WTC11 (cell line): ENCODE measurements around the gene GPHA2. TPM values are rescaled to one million over a fixed set of nuclear protein-coding genes. Genes with fewer than 3 reads are reported as not detected.

ENCODE experiments used
- ATAC-seq: fragments of 200-7000 bp; cut with Tn5 transposase; 2 replicates; pipeline ENCODE4 v1.10.0; 2021; ENCODE audit warnings: mild to moderate bottlenecking, moderate library complexity
- CTCF ChIA-PET: fragments of 300-600 bp; sonication (Branson Sonifier 250); formaldehyde crosslinking; loops from one replicate; lab custom pipeline; 2021; ENCODE audit warnings: antibody characterized with exemption; lab: Charles Lee
- POLR2A ChIA-PET: fragments of 350-600 bp; sonication (Branson Sonifier 250); formaldehyde crosslinking; loops from one replicate; lab custom pipeline; 2021; ENCODE audit warnings: antibody characterized with exemption; lab: Charles Lee
- DNase-seq: peaks from one replicate; pipeline ENCODE4 v3.0.0; 2021; ENCODE audit warnings: low spot score
- H3K27ac Mint-ChIP-seq: 2 replicates; pipeline ENCODE4 v1.8.0; 2021; ENCODE audit warnings: mixed read lengths
- H3K27me3 Mint-ChIP-seq: 2 replicates; pipeline ENCODE4 v1.8.0; 2021; ENCODE audit warnings: low read depth, mild to moderate bottlenecking, moderate library complexity, mixed read lengths
- H3K36me3 Mint-ChIP-seq: 2 replicates; pipeline ENCODE4 v1.8.0; 2021; ENCODE audit warnings: mixed read lengths
- H3K4me1 Mint-ChIP-seq: 2 replicates; pipeline ENCODE4 v1.8.0; 2022; ENCODE audit warnings: mixed read lengths
- H3K4me3 Mint-ChIP-seq: 2 replicates; pipeline ENCODE4 v1.8.0; 2021; ENCODE audit warnings: mild to moderate bottlenecking, moderate library complexity, mixed read lengths
- H3K9me3 Mint-ChIP-seq: 2 replicates; pipeline ENCODE4 v1.8.0; 2021; ENCODE audit warnings: mixed read lengths
- ATF1 ChIP-seq: sonication (generic); formaldehyde crosslinking; IDR thresholded peaks from 2 replicates; pipeline ENCODE4 v1.8.1; 2023; ENCODE audit warnings: mild to moderate bottlenecking, moderate library complexity, missing genetic modification reagents
- ATF6 ChIP-seq: sonication (generic); formaldehyde crosslinking; IDR thresholded peaks from 2 replicates; pipeline ENCODE4 v1.8.1; 2023; ENCODE audit warnings: mild to moderate bottlenecking, missing genetic modification reagents
- CREM ChIP-seq: sonication (generic); formaldehyde crosslinking; IDR thresholded peaks from 2 replicates; pipeline ENCODE4 v1.8.1; 2022; ENCODE audit warnings: mild to moderate bottlenecking, missing genetic modification reagents, moderate library complexity
- FOXP1 ChIP-seq: sonication (generic); formaldehyde crosslinking; IDR thresholded peaks from 2 replicates; pipeline ENCODE4 v1.8.0; 2022; ENCODE audit warnings: missing genetic modification reagents, mild to moderate bottlenecking, moderate library complexity, borderline replicate concordance
- GABPB1 ChIP-seq: sonication (generic); formaldehyde crosslinking; IDR thresholded peaks from 2 replicates; pipeline ENCODE4 v1.8.1; 2023; ENCODE audit warnings: mild to moderate bottlenecking, missing genetic modification reagents
- MXD4 ChIP-seq: fragments of 250-450 bp; sonication (Bioruptor Pico); IDR thresholded peaks from 2 replicates; pipeline ENCODE4 v1.8.0; 2021; ENCODE audit warnings: mild to moderate bottlenecking, moderate library complexity, borderline replicate concordance
- NFE2L1 ChIP-seq: sonication (generic); formaldehyde crosslinking; IDR thresholded peaks from 2 replicates; pipeline ENCODE4 v1.8.1; 2023; ENCODE audit warnings: missing genetic modification reagents
- NR1H2 ChIP-seq: sonication (generic); formaldehyde crosslinking; IDR thresholded peaks from 2 replicates; pipeline ENCODE4 v1.9.0; 2021; ENCODE audit warnings: mild to moderate bottlenecking, moderate library complexity, missing genetic modification reagents
- SOX15 ChIP-seq: fragments of 250-450 bp; sonication (Bioruptor Pico); IDR thresholded peaks from 2 replicates; pipeline ENCODE4 v1.9.0; 2021; ENCODE audit warnings: mild to moderate bottlenecking
- TCF7 ChIP-seq: sonication (generic); formaldehyde crosslinking; IDR thresholded peaks from 2 replicates; pipeline ENCODE4 v1.8.0; 2022; ENCODE audit warnings: mild to moderate bottlenecking, low read depth, missing genetic modification reagents, moderate library complexity
- TEAD4 ChIP-seq: sonication (generic); formaldehyde crosslinking; IDR thresholded peaks from 2 replicates; pipeline ENCODE4 v1.8.0; 2022; ENCODE audit warnings: mild to moderate bottlenecking, missing genetic modification reagents
- ZBTB21 ChIP-seq: sonication (generic); formaldehyde crosslinking; IDR thresholded peaks from 2 replicates; pipeline ENCODE4 v1.8.1; 2023; ENCODE audit warnings: mild to moderate bottlenecking, missing genetic modification reagents, borderline replicate concordance
- ZNF232 ChIP-seq: sonication (generic); formaldehyde crosslinking; IDR thresholded peaks from 2 replicates; pipeline ENCODE4 v1.8.0; 2022; ENCODE audit warnings: mild to moderate bottlenecking, missing genetic modification reagents
- ZNF416 ChIP-seq: fragments of 250-450 bp; sonication (Bioruptor Pico); IDR thresholded peaks from 2 replicates; pipeline ENCODE4 v1.9.0; 2021; ENCODE audit warnings: mild to moderate bottlenecking, inconsistent platforms
- ZSCAN18 ChIP-seq: fragments of 250-450 bp; sonication (Bioruptor Pico); IDR thresholded peaks from 2 replicates; pipeline ENCODE4 v2.1.2; 2022; ENCODE audit warnings: mild to moderate bottlenecking, moderate library complexity
- total RNA-seq: library from RNA; stranded (reverse); gene quantifications from 3 replicates; pipeline ENCODE4 v1.2.3, GENCODE V29; 2021
- TF ChIP-seq, protein P1 (sequence below): fragments of 250-450 bp; sonication (Bioruptor Pico); IDR thresholded peaks from 2 replicates; pipeline ENCODE4 v1.9.0; 2021; ENCODE audit warnings: mild to moderate bottlenecking
- TF ChIP-seq, protein P2 (sequence below): fragments of 200-600 bp; IDR thresholded peaks from 2 replicates; pipeline ENCODE4 v1.8.0; 2022; ENCODE audit warnings: antibody characterized with exemption
- TF ChIP-seq, protein P3 (sequence below): sonication (generic); formaldehyde crosslinking; IDR thresholded peaks from 2 replicates; pipeline ENCODE4 v1.8.0; 2022; ENCODE audit warnings: mild to moderate bottlenecking, missing genetic modification reagents

Gene GPHA2
- total RNA-seq, 1 experiment from 2014 or later = 1.6 TPM

GRCh38 chr11:64911142-64911541, 24.6 kb downstream of the GPHA2 start:
- no peak overlapping the region for H3K27ac Mint-ChIP-seq
- DNase-seq = no peak
- H3K9me3 Mint-ChIP-seq = no peaks in the 10 kb centered on the region
- ChIA-PET POLR2A (no interaction called here), CTCF (interaction anchor here (1.4 to 1.6 kb wide), 2 partner anchors 62 to 206 kb away, joined by 4 read pairs; partner anchors contain the start of gene ZNHIT2)
- ATAC-seq = no peak
- peaks cover 10% of the 10 kb centered on the region; the same call in 1 of the 2 replicates for H3K36me3 Mint-ChIP-seq
- peaks cover 4% of the 10 kb centered on the region for H3K4me1 Mint-ChIP-seq
- no peaks in the 10 kb centered on the region for H3K27me3 Mint-ChIP-seq
- no peak overlapping the region for H3K4me3 Mint-ChIP-seq
- TF ChIP-seq MXD4 (CRISPR knock-in tag) = no peak
- no peak for TF ChIP-seq CREM (CRISPR knock-in tag)
- TF ChIP-seq, protein P1, sequence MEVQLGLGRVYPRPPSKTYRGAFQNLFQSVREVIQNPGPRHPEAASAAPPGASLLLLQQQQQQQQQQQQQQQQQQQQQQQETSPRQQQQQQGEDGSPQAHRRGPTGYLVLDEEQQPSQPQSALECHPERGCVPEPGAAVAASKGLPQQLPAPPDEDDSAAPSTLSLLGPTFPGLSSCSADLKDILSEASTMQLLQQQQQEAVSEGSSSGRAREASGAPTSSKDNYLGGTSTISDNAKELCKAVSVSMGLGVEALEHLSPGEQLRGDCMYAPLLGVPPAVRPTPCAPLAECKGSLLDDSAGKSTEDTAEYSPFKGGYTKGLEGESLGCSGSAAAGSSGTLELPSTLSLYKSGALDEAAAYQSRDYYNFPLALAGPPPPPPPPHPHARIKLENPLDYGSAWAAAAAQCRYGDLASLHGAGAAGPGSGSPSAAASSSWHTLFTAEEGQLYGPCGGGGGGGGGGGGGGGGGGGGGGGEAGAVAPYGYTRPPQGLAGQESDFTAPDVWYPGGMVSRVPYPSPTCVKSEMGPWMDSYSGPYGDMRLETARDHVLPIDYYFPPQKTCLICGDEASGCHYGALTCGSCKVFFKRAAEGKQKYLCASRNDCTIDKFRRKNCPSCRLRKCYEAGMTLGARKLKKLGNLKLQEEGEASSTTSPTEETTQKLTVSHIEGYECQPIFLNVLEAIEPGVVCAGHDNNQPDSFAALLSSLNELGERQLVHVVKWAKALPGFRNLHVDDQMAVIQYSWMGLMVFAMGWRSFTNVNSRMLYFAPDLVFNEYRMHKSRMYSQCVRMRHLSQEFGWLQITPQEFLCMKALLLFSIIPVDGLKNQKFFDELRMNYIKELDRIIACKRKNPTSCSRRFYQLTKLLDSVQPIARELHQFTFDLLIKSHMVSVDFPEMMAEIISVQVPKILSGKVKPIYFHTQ = no peak
- TF ChIP-seq ATF1 (CRISPR knock-in tag) = no peak
- no peak for TF ChIP-seq ZNF416 (CRISPR knock-in tag)
- TF ChIP-seq FOXP1 (CRISPR knock-in tag) = no peak
- TF ChIP-seq ZBTB21 (CRISPR knock-in tag) = no peak
- TF ChIP-seq ZNF232 = no peak
- TF ChIP-seq ATF6 (CRISPR knock-in tag) = no peak
- no peak for TF ChIP-seq NR1H2 (CRISPR knock-in tag)
- TF ChIP-seq SOX15 = no peak
- no peak for TF ChIP-seq GABPB1 (CRISPR knock-in tag)
- TF ChIP-seq TCF7 (CRISPR knock-in tag) = no peak
- no peak for TF ChIP-seq NFE2L1
- TF ChIP-seq, protein P2, sequence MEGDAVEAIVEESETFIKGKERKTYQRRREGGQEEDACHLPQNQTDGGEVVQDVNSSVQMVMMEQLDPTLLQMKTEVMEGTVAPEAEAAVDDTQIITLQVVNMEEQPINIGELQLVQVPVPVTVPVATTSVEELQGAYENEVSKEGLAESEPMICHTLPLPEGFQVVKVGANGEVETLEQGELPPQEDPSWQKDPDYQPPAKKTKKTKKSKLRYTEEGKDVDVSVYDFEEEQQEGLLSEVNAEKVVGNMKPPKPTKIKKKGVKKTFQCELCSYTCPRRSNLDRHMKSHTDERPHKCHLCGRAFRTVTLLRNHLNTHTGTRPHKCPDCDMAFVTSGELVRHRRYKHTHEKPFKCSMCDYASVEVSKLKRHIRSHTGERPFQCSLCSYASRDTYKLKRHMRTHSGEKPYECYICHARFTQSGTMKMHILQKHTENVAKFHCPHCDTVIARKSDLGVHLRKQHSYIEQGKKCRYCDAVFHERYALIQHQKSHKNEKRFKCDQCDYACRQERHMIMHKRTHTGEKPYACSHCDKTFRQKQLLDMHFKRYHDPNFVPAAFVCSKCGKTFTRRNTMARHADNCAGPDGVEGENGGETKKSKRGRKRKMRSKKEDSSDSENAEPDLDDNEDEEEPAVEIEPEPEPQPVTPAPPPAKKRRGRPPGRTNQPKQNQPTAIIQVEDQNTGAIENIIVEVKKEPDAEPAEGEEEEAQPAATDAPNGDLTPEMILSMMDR = no peak
- TF ChIP-seq, protein P3, sequence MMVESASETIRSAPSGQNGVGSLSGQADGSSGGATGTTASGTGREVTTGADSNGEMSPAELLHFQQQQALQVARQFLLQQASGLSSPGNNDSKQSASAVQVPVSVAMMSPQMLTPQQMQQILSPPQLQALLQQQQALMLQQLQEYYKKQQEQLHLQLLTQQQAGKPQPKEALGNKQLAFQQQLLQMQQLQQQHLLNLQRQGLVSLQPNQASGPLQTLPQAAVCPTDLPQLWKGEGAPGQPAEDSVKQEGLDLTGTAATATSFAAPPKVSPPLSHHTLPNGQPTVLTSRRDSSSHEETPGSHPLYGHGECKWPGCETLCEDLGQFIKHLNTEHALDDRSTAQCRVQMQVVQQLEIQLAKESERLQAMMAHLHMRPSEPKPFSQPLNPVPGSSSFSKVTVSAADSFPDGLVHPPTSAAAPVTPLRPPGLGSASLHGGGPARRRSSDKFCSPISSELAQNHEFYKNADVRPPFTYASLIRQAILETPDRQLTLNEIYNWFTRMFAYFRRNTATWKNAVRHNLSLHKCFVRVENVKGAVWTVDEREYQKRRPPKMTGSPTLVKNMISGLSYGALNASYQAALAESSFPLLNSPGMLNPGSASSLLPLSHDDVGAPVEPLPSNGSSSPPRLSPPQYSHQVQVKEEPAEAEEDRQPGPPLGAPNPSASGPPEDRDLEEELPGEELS (CRISPR knock-in tag) = no peak
- no peak for TF ChIP-seq TEAD4 (CRISPR knock-in tag)
- TF ChIP-seq ZSCAN18 (CRISPR knock-in tag) = no peak
